HG03196 (cell line): ENCODE data around the gene PSMG3.
"Not testable (repeated sequence)": the region's sequence is repeated elsewhere in the genome, so short reads cannot be mapped to it uniquely, and the experiment has no call there.

ENCODE experiments used
- ATAC-seq: cut with Tn5 transposase; IDR thresholded peaks from one replicate; pipeline ENCODE4 v1.9.1; 2021; ENCODE audit not compliant: unreplicated experiment

The PSMG3 gene

GRCh38 chr7:1597066-1597760 lies 27.4 kb upstream of the PSMG3 start:
- ATAC-seq = no peak

DNA sequence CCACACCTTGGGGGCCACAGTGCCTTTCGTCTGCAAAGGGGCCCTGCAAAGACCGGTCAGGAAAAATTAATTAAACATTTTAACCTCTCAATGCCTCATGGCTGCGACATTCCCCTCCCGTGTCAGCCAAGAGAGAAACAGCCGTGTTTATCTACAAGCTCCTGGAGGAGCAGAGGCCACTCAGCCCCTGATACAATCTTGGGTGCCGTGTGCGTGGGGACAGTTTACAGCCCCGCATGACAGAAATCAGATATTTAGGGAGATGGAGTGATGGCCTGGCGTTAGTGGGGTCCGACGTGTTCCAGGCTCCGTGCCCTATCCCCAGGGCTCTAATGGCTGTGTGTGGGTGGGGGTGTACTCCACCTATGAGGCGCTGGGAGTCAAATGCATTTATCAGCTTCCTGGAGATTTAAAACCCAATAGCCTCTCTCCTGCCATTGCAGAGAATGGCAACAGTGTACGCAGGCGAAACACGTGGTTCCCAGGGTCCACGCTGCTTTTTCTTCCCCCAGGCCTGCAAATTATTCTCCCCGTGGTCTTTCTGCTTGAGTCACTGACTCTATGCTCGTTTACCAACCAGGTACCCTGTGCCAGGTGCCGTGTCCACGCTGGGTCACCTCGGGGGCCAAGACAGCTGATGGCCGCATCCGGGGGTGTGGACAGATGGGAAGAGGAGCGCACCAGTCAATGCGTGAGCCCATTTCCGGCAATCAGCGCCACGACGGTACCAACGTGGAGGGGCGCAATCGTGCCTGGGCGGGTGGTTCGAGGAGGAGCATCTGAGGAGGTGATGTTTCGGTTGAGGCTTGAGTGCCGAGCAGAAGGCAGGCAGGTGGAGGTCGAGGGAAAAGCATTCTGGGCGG lies 26.6 kb upstream of the PSMG3 start:
- ATAC-seq = no peak

DNA sequence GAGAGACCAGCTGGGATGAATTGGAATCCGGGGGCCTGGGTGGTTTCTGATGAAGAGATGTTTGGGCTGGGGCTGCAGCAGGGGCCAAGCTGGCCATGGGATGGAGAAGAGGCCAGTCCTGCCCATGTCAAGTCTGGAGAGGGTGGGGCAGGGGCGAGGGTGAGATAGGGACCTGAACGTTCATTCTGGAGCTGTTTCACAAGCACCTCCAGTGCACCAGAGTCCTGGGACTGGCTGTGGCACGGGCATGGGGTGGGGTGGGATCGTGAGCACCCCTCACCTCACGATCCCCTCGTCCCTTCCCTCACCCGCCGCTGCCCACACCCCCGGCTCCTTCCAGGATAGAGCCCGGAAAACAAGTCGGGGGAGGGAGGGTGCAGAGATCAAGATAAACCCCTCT lies 25.8 kb upstream of the PSMG3 start:
- no peak for ATAC-seq

GRCh38 chr7:1595027-1595426 lies 25.2 kb upstream of the PSMG3 start:
- no peak for ATAC-seq

GRCh38 chr7:1593904-1594421 lies 24.1 kb upstream of the PSMG3 start:
- ATAC-seq = no peak

DNA sequence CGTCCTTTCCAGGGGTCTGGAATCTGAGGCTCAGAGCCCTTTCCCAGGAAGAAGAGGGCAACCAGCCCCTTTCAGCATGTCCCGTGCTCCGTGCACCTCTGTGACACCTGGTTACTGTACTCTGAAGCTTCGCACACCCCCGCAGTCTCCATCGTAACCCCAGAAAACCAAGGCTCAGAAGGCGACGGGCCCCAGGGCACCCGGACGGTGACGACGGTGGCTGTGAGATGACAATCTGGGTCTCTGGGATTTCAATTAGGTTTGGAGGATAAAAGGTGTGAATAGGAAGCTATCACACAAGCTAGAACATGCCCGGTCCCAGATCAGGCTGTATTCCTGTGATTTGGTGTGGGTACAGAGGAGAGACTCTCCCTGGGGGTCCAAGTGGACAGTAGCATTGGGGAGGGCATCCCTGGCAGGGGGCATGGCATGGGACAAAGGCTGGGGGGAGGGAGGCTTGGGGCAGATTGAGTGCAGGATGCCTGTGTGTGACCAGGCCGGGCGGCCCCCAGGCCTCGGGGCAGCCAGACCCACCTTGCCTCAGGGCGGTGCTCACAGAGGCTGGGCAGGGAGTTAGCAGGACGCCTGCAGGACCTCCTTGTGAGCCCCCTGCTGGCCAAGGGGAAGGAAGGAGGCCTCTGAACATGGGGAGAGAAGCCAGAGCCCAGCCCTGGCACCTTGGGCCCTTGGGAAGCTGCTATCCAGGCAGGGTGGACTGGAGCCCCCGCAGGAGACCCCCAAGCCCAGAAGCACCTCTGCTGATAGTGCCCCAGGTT lies 23.4 kb upstream of the PSMG3 start:
- no peak for ATAC-seq

DNA sequence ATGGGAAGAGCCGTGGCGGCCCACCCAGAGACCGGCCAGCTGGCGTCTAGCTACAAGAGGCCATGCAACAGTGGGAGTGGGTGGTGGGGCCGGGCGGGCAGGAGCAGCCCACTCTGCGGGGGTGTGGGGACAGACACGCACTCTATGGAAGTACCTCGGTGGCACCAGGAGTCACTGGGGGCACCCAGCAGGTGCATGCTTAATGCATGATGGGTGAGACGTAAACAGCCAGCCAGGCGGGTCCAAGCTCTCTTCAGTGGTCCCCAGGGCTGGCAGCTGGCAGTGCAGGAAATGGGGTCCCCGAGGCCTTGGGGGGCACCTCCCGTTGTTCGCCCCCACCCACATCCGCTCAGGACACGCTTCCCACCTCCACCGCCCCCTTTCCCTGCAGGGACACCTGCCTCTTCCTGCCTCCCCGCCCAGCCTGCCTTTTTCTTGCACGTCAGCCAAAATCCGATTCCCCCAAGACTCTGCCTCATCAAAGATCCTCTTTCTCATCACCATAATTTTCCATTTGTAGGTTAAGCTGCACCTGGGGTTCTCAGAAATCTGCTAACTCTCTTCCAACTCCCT lies 22.6 kb upstream of the PSMG3 start:
- no peak for ATAC-seq

- no peak for ATAC-seq
Measured at GRCh38 chr7:1591876-1592275, 22.0 kb upstream of the PSMG3 start.

DNA sequence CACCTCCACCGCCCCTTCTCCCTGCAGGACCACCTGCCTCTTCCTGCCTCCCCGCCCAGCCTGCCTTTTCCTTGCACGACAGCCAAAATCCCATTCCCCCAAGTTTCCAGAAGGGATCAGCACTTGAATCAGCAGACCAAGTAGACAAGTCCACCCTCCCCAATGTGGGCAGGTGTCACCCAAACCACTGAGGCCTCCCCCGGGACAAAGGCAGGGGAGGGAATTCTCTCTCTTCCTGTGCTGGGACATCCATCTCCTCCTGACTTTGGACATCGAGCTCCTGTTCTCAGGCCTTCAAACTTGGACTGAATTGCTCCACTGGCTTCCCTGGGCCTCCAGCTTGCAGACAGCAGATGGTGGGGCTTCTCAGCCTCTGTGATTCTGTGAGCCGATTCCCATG lies 21.6 kb upstream of the PSMG3 start:
- no peak for ATAC-seq

DNA sequence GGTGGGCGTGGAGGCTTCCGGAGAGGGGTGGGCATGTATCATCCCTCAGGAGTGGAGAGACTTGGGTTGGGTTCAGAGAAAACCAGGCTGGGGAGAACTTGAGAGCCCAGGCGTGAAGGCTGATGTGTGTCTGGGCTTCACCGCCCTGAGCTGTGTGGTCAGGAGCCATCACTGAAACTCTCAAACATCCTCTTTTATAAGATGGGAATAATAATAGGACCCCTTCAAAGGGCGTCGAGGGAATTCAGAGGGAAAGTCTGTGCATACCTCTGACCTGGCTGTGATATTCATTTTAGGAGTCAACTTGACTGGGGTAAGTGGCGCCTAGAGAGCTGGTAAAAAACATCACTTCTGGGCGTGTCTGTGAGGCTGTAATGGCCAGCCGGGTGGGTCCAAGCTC lies 21.1 kb upstream of the PSMG3 start:
- no peak for ATAC-seq

DNA sequence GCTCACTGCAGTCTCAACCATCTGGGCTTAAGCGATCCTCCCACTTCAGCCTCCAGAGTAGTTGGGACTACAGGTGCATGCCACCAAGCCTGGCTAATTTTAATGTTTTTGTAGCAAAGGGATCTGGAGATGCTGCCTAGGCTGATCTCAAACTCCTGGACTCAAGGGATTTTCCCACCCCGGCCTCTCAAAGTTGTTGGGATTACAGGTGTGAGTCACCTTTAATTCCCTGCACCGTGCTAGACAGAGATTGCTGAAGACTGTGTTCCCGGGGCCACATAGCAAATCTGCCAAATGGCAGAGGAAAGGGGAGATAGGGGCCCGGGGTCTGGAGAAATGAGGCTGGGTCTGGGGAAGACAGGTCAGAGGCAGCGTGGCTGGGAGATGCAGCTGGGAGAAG lies 20.6 kb upstream of the PSMG3 start:
- no peak for ATAC-seq

- ATAC-seq = no peak
Measured at GRCh38 chr7:1588978-1589377, 19.1 kb upstream of the PSMG3 start.

DNA sequence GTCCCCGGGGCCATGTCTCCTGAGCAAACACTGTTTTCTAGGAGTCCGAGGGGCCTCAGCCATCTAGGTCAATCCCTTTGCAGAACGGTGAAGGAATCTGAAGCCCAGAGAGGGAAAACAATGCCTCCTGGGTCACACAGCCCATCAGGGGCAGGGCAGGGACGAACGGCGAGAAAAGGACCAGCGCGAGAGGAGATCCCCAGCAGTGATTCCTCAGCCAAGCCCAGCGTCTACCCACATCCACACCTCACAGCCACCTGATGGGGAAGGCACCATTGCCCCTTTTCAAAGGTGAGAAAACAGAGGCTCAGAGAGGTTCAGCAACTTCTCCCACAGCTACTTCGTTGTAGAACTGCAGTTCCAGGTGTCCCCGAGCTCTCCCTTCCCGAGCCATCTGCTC lies 17.9 kb upstream of the PSMG3 start:
- no peak for ATAC-seq

DNA sequence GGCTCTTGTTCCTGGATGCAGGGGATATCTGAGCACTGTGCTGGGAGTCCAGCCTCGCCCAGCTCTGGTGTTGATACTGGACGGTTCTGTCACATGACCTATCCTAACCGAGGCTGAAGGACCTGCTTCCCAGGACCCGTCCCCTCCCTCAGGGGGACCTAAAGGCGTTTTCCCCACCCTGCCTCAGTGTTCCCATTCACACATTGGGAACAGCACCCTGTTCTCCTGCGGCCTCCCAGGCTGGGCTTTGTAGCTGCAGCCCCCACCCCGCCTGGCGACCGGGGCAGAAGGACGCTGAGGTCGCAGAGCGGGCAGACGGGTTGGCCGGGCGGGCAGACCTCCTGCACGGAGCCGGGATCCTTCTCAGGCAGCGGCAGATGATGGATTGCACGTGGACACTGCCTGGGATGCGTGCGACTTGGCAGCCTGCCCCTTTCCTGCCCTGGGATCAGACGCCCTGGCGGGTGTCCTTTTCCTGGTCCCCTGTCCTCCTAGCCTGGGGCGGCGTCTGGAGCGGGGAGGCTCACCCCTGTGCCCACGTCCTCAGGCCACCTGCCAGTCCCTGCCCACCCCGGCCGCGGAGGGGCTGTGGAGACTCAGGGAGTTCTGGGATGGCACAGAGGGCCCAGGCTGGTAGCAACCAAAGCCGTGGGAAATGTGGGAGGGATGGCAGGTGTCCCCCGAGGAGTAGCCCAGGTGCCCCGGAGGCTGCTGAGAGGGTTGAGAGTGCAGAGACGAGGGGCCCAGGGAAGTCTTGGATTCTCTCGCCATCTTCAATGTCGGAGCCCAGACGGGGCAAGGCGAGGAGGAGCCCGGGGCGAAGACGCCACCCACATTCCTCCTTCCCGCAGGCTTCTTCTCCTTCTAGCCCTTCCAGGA lies 17.2 kb upstream of the PSMG3 start:
- ATAC-seq = no peak

DNA sequence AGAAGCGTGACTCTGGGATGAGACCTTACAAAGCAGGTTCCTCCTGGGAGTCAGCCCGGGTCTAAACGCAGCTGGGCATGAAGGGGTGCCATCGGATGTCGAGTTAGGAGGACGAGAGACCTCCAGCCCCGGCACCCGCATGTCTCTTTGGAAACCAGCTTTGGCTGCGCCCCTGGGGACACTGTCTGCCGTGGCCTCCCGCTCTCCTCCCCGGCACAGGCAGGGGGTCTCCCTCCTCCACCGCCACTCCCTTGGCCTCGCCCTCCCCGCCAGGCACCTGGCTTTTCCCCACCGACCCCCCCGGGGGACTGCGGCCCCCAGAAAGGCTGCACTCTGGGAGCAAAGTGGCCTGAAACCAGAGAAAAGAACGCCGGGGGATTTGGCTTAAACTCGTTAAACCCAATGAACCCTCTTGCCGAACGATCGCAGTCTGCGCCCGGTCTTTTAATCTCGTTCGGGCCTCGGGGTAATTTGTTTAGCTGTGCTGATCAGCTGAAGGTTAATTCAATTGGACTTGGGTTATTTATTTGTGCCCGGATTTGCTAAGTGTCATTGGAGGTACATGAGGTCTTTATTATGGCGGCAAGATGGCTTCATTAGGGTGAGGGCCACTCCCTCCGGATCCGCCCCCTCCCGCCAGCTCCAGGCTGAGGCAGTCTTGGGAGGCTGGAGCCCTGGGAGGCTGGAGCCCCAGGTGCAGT lies 16.4 kb upstream of the PSMG3 start:
- no peak for ATAC-seq

GRCh38 chr7:1585142-1585981 lies 15.5 kb upstream of the PSMG3 start:
- ATAC-seq = no peak

DNA sequence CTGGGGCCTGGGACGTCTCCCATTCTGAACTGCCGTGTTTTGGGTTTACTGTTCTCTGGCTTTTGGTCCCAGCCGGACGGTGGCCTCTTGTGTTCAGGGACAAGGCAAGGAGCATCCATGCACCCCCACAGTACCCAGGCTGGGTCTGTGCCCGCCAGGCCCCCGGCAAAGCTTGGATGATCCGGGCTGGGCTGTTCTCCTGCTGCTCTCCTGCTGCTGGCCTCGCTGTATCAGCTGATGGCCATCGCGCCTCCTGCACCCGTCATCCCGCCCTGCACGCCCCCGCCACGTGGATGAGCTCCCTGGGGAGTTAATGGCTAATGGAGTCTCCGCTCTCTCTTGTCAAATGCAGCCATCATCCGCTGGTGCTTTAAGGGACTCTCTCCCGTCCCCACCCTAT lies 14.9 kb upstream of the PSMG3 start:
- no peak for ATAC-seq

DNA sequence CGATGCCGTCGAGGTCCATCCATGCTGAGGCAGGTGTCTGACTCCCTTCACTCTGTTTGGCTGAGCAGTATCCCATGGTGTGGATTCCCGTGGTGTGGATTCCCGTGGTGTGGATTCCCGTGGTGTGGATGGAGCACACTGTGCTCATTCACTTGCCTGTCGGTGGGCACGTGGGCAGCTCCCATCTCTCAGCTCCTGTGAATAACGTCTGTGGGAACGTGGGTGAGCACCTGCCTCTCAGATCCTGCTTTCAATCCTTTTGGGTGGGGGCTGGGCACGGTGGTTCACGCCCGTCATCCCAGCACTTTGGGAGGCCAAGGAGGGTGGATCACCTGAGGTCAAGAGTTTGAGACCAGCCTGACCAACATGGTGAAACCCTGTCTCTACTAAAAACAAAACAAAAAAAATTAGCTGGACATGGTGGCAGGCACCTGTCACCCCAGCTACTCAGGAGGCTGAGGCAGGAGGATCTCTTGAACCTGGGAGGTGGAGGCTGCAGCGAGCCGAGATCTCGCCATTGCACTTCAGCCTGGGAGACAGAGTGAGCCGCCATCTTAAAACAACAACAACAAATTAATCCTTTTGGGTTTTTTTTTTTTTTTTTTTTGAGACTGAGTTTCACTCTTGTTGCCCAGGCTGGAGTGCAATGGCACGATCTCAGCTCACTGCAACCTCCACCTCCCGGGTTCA lies 13.6 kb upstream of the PSMG3 start:
- not testable (repeated sequence) for ATAC-seq
